Activated T-helper 1 cell treated with anti-CD3 and anti-CD28 coated beads, Interleukin-2, amount 50 U/mL, for 16 hours (primary cell): ENCODE measurements around the gene USP34.

Source experiments
- DNase-seq, 2 donors: peaks; one replicate each; pipeline ENCODE4 v3.0.0-alpha.2; 2020; ENCODE audit warnings: low read depth in 1 of 2, low spot score in 1 of 2

USP34 gene

GRCh38 chr2:61327173-61327572 is 143.7 kb downstream of the USP34 start:
- no peak for DNase-seq

GRCh38 chr2:61326423-61326822 is 144.5 kb downstream of the USP34 start:
- DNase-seq = no peak

GRCh38 chr2:61320181-61320580 is 150.7 kb downstream of the USP34 start:
- no peak for DNase-seq

- DNase-seq = no peak
Observed at GRCh38 chr2:61318553-61318952, 152.3 kb downstream of the USP34 start.

GRCh38 chr2:61295981-61296380 is 174.9 kb downstream of the USP34 start:
- DNase-seq = no peak

- DNase-seq = no peak
Observed at GRCh38 chr2:61291851-61292575, 178.9 kb downstream of the USP34 start.

GRCh38 chr2:61288070-61288841 is 182.6 kb downstream of the USP34 start:
- DNase-seq = no peak

GRCh38 chr2:61287254-61287653 is 183.6 kb downstream of the USP34 start:
- no peak for DNase-seq

GRCh38 chr2:61283443-61284160 is 187.3 kb downstream of the USP34 start:
- no peak for DNase-seq

GRCh38 chr2:61282104-61282590 is 188.7 kb downstream of the USP34 start:
- DNase-seq = no peak

- no peak for DNase-seq
Observed at GRCh38 chr2:61281321-61281720, 189.6 kb downstream of the USP34 start.

- DNase-seq = no peak
Observed at GRCh38 chr2:61277756-61278155, 193.1 kb downstream of the USP34 start.

GRCh38 chr2:61275575-61276184 is 195.2 kb downstream of the USP34 start:
- no peak for DNase-seq

- DNase-seq = no peak
Observed at GRCh38 chr2:61272421-61273070, 198.3 kb downstream of the USP34 start.

- no peak for DNase-seq
Observed at GRCh38 chr2:61268249-61268648, 202.6 kb downstream of the USP34 start.

- no peak for DNase-seq
Observed at GRCh38 chr2:61266632-61267505, 204.0 kb downstream of the USP34 start.

GRCh38 chr2:61263830-61264229 is 207.1 kb downstream of the USP34 start:
- DNase-seq = no peak

GRCh38 chr2:61262699-61263098 is 208.2 kb downstream of the USP34 start:
- DNase-seq = no peak

GRCh38 chr2:61257446-61257845 is 213.4 kb downstream of the USP34 start:
- no peak for DNase-seq
